ENCODE data around the gene ASCL5. TPM values are rescaled to one million over a fixed set of nuclear protein-coding genes. Genes with fewer than 3 reads are reported as not detected.

ASCL5 gene
- total and polyA plus RNA-seq, 9 of the 15 experiments (the other 6 are each of a cell fraction or from before 2014, with no cell fraction given) = 0.09 TPM; not detected in 8

GRCh38 chr1:201122321-201122957 is 4.5 kb downstream of the ASCL5 start:
- WGBS (ENCODE audit: insufficient coverage, low coverage, missing lambda C conversion rate) = 0% methylated on average over 10 of the region's 10 CpGs
- no peaks in the 10 kb centered on the region for H3K79me2 ChIP-seq (ENCODE audit: control insufficient read depth, insufficient read depth, low read length)
- no TSS peak for BruUV-seq (replicated peaks)
- H3K4me2 ChIP-seq (ENCODE audit: insufficient read depth, low read length) = no peak overlapping the region
- ATAC-seq (no peak), DNase-seq (ENCODE audit: extremely low read depth in 1 of 4, low spot score in 3 of 4) (no peak), FAIRE-seq (no peak)
- peaks cover 18% of the 10 kb centered on the region for H4K20me1 ChIP-seq (replicated peaks; ENCODE audit: control insufficient read depth, insufficient read depth, low read length)
- H3K4me3 ChIP-seq = no peak overlapping the region
- no peak overlapping the region for H2AFZ ChIP-seq (ENCODE audit: low read depth, low read length)
- no peak overlapping the region for H3K9ac ChIP-seq (ENCODE audit: insufficient read depth in 1 of 2, low read depth in 2 of 2, low read length in 2 of 2)
- H3K27ac ChIP-seq (ENCODE audit: extremely low read depth, low read depth, low read length) = no peak overlapping the region
- H3K9me3 ChIP-seq (replicated peaks; ENCODE audit: control insufficient read depth, insufficient read depth, low read depth, low read length) = no peaks in the 10 kb centered on the region
- no peaks in the 10 kb centered on the region for H3K9me1 ChIP-seq (ENCODE audit: control insufficient read depth, insufficient read depth, low read length)
- in situ Hi-C loops (cut with MboI) = no loop called here
- intact Hi-C loops (cut with micrococcal nuclease) = no loop called here
- no peaks in the 10 kb centered on the region; a peak in 1 of 5 replicates for H3K4me1 ChIP-seq (replicated peaks in 1 of 2; ENCODE audit: control insufficient read depth in 2 of 2, insufficient read depth in 2 of 2, low read length in 2 of 2)
- POLR2A ChIA-PET = interaction anchor here (0.6 kb wide), 1 partner anchor 14 kb away, joined by 3 read pairs; no protein-coding TSS in a partner anchor
- no peak for TF ChIP-seq ZFP91 (CRISPR knock-in tag; IDR thresholded peaks at IDR 0.05)
- TF ChIP-seq ZFP36 (IDR thresholded peaks at IDR 0.05; ENCODE audit: low read depth, low read length, partially characterized antibody) = peak; percentile 74
- peak; percentile 65 for TF ChIP-seq RBM25 (IDR thresholded peaks at IDR 0.05; ENCODE audit: low read depth, low read length, severe bottlenecking)
- no peak for TF ChIP-seq LCOR (CRISPR knock-in tag; IDR thresholded peaks at IDR 0.05)
- TF ChIP-seq BCOR (IDR thresholded peaks at IDR 0.05) = 0 out of 2 replicates have a peak, but pooled peaks have one; percentile 18
- no peak for TF ChIP-seq MEIS2 (IDR thresholded peaks at IDR 0.05; ENCODE audit: partially characterized antibody)
- no peak for TF ChIP-seq HES1 (IDR thresholded peaks at IDR 0.05; ENCODE audit: low read depth)
- TF ChIP-seq FOXJ3 (CRISPR knock-in tag; IDR thresholded peaks at IDR 0.05) = no peak
- no peak for TF ChIP-seq NFXL1 (CRISPR knock-in tag; IDR thresholded peaks at IDR 0.05)
- TF ChIP-seq E2F1 (CRISPR knock-in tag; IDR thresholded peaks at IDR 0.05) = no peak
- TF ChIP-seq RBM34 (IDR thresholded peaks at IDR 0.05; ENCODE audit: borderline replicate concordance, insufficient read depth, low read length) = no peak
- no peak for TF ChIP-seq DACH1 (IDR thresholded peaks at IDR 0.05; ENCODE audit: partially characterized antibody)
- TF ChIP-seq POU5F1 (IDR thresholded peaks at IDR 0.05; ENCODE audit: borderline replicate concordance, low read depth, low read length, partially characterized antibody) = no peak
- CTCF ChIA-PET (ENCODE audit: low intra/inter-chr PET ratio) = no interaction called here
- no peaks in the 10 kb centered on the region for H3K36me3 ChIP-seq (ENCODE audit: control insufficient read depth, insufficient read depth, low read length)
- H3K27me3 ChIP-seq (ENCODE audit: control insufficient read depth in 2 of 2, insufficient read depth in 2 of 2, low read length in 2 of 2) = peaks cover 70 to 81% of the 10 kb centered on the region in 2 experiments

Data from K562 (cell line).